Superior temporal gyrus (tissue), 1 donor: ENCODE measurements around the gene TAL2.

Experiments
- DNase-seq: peaks from one replicate; pipeline ENCODE4 v3.0.0-alpha.2; 2016; ENCODE audit errors: extremely low spot score

The TAL2 gene

DNA sequence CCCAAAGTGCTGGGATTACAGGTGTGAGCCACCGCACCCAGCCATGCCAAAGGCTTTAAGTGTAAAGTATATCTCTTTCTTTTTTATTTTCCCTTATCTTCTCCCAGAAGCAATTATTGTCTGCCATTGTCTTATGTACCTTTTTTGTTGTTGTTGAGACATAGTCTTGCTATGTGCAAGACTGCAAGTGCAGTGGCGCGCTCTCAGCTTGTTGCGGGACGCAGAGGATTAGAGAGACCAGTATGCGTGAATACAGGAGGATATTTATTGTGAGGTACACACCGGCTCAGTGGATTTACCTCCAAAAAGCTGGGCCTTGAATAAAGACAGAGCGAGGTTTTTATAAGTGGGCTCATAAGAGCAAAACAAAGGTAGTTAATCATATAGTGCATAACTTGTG, 43.9 kb downstream of the TAL2 start:
- no peak for DNase-seq

DNA sequence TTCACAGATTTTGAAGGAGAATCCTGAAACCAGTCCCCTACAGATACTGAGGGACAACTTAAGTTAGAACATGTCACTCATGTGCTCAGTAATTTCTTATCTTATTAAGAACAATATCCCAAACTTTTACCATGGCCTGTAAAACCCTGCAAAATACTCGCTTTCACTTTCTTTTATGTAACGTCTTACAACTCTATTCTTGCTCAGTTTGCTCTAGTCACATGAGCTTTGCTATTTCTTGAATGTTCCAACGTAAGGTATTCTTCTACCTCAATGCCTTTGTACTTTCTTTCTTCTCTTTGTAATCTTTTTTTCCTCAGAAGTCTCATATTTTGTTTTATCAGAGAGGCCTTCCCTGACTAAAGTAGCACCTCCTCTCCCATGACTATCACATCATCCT, 46.1 kb downstream of the TAL2 start:
- DNase-seq, result no peak

DNA sequence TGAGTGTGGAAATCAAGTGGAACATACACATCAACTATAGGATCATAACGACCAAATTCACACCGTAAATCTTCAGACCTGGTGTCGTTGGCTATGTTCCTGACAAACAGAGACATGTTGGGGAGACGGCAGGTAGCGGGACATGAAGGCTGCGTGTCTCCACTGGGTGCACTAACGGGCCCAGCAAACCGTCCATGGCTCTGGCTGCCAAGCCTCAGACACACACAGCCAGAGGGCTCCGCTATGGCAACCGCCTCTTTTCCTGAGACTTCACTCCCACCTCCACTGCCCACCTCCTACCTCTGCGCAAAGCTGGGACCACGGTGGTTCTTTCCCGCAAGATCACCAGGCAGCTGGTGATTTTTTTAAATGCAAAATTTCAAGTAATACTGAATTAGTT, 48.4 kb downstream of the TAL2 start:
- DNase-seq, result no peak

DNA sequence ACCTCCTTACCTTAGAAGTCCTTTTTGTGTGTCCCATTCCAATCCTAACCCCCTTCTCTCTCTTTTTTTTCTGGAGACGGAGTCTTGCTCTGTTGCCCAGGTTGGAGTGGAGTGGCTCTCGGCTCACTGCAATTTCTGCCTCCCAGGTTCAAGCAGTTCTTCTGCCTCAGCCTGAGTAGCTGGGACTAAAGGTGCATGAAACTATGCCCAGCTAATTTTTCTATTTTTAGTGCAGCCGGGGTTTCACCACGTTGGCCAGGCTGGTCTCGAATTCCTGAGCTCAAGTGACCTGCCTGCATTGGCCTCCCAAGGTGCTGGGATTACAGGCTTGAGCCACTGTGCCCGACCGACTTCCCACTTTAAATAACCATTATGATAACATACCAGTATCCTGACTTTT, 49.6 kb downstream of the TAL2 start:
- DNase-seq, result no peak

DNA sequence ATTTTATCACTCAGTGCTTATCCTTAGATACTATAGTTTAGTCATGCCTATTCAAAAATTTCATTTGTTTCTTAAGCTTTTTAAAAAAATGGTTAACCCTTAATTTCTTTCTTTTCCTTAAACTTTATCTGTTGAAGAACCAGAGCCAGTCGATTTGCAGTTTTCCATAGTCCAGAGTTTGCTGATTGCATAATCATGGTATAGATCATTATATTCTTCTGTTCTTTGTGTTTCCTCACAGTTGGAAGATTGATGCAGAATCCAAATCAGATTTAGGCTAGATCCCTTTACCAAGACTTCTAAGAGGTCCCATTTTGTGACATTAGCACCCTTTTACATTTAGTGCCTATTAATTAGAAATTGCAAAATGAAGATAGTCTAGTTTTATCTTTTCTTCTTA, 50.0 kb downstream of the TAL2 start:
- no peak for DNase-seq
